Measurements from ENCODE around the gene FBXO2. TPM values are rescaled to one million over a fixed set of nuclear protein-coding genes. Genes with fewer than 3 reads are reported as not detected.

Gene FBXO2
- polyA plus RNA-seq, 1 donor: 0.35 TPM

Other genes with a start within 250 kb of the FBXO2 start
- 1.3 TPM for gene DISP3, start 175.3 kb downstream of the FBXO2 start, polyA plus RNA-seq (ENCODE audit: insufficient read length)
- 12.4 TPM for gene FBXO44, start 448 bp upstream of the FBXO2 start, polyA plus RNA-seq (ENCODE audit: insufficient read length)
- gene FBXO6, start 9.8 kb upstream of the FBXO2 start, polyA plus RNA-seq (ENCODE audit: insufficient read length): 3.7 TPM
- gene MAD2L2, start 26.7 kb upstream of the FBXO2 start, polyA plus RNA-seq (ENCODE audit: insufficient read length): 35.7 TPM
- 1.1 TPM for gene DRAXIN, start 37.3 kb upstream of the FBXO2 start, polyA plus RNA-seq (ENCODE audit: insufficient read length)
- 37.1 TPM for gene AGTRAP, start 81.7 kb upstream of the FBXO2 start, polyA plus RNA-seq (ENCODE audit: insufficient read length)
- gene C1orf167, start 107.8 kb upstream of the FBXO2 start, polyA plus RNA-seq (ENCODE audit: insufficient read length): 0.42 TPM
- gene MTHFR, start 151.5 kb upstream of the FBXO2 start, polyA plus RNA-seq (ENCODE audit: insufficient read length): 24.9 TPM
- gene CLCN6, start 151.8 kb upstream of the FBXO2 start, polyA plus RNA-seq (ENCODE audit: insufficient read length): 26.6 TPM
- gene NPPA, start 193.4 kb upstream of the FBXO2 start, polyA plus RNA-seq (ENCODE audit: insufficient read length): 0.81 TPM
- gene NPPB, start 204.5 kb upstream of the FBXO2 start, polyA plus RNA-seq (ENCODE audit: insufficient read length): not detected